ENCODE results near the gene ANKRD33B. TPM values are rescaled to one million over a fixed set of nuclear protein-coding genes. Genes with fewer than 3 reads are reported as not detected.

ANKRD33B gene
- total and polyA plus RNA-seq, 2 of the 8 experiments (the other 6 are each of a cell fraction or from before 2014, with no cell fraction given): 6.9 to 20.6 TPM

- TF ChIP-seq ATF3 (IDR thresholded peaks at IDR 0.05; ENCODE audit: insufficient read depth, low read depth, low read length) (no peak), HDAC6 (IDR thresholded peaks at IDR 0.05; ENCODE audit: low read depth, low read length) (no peak), RBBP5 (IDR thresholded peaks at IDR 0.05; ENCODE audit: borderline replicate concordance, low read depth, low read length) (no peak), RXRA (IDR thresholded peaks at IDR 0.05; ENCODE audit: insufficient read depth, low read depth, low read length) (no peak), USF2 (IDR thresholded peaks at IDR 0.05; ENCODE audit: low read length) (no peak), MAFK (IDR thresholded peaks at IDR 0.05; ENCODE audit: low read depth, low read length) (no peak)
- TF ChIP-seq, protein P1, sequence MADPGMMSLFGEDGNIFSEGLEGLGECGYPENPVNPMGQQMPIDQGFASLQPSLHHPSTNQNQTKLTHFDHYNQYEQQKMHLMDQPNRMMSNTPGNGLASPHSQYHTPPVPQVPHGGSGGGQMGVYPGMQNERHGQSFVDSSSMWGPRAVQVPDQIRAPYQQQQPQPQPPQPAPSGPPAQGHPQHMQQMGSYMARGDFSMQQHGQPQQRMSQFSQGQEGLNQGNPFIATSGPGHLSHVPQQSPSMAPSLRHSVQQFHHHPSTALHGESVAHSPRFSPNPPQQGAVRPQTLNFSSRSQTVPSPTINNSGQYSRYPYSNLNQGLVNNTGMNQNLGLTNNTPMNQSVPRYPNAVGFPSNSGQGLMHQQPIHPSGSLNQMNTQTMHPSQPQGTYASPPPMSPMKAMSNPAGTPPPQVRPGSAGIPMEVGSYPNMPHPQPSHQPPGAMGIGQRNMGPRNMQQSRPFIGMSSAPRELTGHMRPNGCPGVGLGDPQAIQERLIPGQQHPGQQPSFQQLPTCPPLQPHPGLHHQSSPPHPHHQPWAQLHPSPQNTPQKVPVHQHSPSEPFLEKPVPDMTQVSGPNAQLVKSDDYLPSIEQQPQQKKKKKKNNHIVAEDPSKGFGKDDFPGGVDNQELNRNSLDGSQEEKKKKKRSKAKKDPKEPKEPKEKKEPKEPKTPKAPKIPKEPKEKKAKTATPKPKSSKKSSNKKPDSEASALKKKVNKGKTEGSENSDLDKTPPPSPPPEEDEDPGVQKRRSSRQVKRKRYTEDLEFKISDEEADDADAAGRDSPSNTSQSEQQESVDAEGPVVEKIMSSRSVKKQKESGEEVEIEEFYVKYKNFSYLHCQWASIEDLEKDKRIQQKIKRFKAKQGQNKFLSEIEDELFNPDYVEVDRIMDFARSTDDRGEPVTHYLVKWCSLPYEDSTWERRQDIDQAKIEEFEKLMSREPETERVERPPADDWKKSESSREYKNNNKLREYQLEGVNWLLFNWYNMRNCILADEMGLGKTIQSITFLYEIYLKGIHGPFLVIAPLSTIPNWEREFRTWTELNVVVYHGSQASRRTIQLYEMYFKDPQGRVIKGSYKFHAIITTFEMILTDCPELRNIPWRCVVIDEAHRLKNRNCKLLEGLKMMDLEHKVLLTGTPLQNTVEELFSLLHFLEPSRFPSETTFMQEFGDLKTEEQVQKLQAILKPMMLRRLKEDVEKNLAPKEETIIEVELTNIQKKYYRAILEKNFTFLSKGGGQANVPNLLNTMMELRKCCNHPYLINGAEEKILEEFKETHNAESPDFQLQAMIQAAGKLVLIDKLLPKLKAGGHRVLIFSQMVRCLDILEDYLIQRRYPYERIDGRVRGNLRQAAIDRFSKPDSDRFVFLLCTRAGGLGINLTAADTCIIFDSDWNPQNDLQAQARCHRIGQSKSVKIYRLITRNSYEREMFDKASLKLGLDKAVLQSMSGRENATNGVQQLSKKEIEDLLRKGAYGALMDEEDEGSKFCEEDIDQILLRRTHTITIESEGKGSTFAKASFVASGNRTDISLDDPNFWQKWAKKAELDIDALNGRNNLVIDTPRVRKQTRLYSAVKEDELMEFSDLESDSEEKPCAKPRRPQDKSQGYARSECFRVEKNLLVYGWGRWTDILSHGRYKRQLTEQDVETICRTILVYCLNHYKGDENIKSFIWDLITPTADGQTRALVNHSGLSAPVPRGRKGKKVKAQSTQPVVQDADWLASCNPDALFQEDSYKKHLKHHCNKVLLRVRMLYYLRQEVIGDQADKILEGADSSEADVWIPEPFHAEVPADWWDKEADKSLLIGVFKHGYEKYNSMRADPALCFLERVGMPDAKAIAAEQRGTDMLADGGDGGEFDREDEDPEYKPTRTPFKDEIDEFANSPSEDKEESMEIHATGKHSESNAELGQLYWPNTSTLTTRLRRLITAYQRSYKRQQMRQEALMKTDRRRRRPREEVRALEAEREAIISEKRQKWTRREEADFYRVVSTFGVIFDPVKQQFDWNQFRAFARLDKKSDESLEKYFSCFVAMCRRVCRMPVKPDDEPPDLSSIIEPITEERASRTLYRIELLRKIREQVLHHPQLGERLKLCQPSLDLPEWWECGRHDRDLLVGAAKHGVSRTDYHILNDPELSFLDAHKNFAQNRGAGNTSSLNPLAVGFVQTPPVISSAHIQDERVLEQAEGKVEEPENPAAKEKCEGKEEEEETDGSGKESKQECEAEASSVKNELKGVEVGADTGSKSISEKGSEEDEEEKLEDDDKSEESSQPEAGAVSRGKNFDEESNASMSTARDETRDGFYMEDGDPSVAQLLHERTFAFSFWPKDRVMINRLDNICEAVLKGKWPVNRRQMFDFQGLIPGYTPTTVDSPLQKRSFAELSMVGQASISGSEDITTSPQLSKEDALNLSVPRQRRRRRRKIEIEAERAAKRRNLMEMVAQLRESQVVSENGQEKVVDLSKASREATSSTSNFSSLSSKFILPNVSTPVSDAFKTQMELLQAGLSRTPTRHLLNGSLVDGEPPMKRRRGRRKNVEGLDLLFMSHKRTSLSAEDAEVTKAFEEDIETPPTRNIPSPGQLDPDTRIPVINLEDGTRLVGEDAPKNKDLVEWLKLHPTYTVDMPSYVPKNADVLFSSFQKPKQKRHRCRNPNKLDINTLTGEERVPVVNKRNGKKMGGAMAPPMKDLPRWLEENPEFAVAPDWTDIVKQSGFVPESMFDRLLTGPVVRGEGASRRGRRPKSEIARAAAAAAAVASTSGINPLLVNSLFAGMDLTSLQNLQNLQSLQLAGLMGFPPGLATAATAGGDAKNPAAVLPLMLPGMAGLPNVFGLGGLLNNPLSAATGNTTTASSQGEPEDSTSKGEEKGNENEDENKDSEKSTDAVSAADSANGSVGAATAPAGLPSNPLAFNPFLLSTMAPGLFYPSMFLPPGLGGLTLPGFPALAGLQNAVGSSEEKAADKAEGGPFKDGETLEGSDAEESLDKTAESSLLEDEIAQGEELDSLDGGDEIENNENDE (IDR thresholded peaks at IDR 0.05; ENCODE audit: insufficient replicate concordance, low read length): no peak
Measured at GRCh38 chr5:10647640-10648039, 83.8 kb downstream of the ANKRD33B start (continued).
